ENCODE results near the gene THAP8. TPM values are rescaled to one million over a fixed set of nuclear protein-coding genes. Genes with fewer than 3 reads are reported as not detected.

THAP8 gene
- total RNA-seq, 1 donor from 2014 or later = 16.0 TPM

DNA sequence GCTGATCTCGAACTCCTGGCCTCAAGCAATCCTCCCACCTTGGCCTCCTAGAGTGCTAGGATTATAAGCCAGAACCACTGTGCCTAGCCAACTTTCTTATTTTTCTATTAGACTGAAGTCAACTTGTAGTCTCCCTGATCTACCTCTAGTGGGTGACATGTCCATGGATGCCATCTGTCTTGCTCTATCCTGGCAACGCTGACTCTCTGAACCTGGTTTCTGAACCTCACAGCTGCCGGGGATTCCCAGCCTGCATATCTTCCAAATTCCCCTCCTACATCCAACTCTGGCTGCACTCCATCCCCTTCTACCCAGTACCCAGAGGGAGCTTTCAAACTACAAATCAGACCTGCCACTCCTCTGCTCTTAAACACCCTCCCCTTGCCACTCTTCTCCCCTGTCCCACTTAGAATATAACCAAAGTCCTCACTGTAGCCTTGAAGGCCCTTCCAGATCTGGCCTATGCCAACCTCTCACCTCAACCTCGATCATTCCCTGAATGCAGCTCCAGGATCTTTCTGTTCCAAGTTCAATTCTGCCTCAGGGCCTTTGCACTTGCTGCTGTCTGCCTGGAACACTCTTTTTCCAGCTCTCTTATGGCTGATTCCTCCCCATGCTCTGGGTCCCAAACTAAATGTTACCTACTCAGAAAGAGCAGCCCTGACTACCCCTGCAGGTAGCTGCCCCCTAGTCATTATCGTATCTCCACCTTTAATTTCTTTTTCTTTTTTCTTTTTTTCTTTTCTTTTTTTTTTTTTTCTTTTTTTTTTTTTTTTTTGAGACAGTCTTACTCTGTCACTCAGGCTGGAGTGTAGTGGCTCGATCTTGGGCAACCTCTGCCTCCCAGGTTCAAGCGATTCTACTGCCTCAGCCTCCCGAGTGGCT is 23.6 kb downstream of the THAP8 start:
- DNase-seq (ENCODE audit: low read depth) = peak; percentile 76

DNA sequence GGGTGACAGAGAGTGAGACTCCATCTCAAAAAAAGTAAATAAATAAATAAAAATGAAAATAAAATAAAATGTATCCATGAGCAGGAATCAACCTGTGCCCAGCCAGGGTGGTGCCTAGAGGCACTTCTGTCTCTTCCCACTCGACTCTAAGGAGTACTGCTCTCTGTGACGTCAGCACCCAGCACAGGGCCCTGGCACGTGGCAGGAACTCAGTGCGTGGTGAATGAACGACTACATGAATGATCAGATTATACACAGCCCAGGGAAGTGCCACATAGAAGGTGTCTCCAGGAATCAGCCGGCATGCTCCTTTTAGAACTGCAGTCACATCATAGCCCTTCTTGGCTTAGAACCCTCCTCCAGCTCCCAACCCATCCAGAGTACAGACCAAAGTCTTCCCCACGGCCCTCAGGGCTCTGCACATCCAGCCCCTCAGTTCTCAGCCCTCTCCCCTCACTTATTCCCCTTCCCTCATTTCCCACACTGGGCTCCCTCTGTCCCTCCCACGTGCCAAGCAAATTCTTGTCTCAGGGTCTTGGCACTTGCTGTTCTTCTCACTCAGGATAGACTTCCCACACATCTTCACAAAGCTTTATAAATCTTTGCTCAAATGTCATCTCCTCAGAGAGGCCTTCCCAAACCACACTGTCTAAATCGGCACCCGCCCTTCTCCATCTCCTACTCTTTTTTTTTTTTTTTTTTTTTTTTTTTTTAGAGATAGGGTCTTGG is 25.6 kb downstream of the THAP8 start:
- DNase-seq (ENCODE audit: low read depth) = no peak

DNA sequence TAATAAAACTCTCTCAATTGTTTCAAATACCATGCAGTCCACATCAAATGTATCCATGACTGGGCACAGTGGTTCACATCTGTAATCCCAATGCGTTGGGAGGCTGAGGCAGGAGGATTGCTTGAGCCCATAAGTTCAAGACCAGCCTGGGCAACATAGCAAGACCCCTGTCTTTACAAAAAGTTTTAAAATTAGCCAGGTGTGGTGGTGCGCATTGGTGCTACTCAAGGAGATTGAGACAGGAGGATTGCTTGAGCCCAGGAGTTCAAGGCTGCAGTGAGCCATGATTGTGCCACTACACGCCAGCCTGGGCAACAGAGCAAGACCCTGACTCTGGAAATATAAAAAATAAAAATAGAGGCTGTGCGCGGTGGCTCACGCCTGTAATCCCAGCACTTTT is 26.4 kb downstream of the THAP8 start:
- no peak for DNase-seq (ENCODE audit: low read depth)

DNA sequence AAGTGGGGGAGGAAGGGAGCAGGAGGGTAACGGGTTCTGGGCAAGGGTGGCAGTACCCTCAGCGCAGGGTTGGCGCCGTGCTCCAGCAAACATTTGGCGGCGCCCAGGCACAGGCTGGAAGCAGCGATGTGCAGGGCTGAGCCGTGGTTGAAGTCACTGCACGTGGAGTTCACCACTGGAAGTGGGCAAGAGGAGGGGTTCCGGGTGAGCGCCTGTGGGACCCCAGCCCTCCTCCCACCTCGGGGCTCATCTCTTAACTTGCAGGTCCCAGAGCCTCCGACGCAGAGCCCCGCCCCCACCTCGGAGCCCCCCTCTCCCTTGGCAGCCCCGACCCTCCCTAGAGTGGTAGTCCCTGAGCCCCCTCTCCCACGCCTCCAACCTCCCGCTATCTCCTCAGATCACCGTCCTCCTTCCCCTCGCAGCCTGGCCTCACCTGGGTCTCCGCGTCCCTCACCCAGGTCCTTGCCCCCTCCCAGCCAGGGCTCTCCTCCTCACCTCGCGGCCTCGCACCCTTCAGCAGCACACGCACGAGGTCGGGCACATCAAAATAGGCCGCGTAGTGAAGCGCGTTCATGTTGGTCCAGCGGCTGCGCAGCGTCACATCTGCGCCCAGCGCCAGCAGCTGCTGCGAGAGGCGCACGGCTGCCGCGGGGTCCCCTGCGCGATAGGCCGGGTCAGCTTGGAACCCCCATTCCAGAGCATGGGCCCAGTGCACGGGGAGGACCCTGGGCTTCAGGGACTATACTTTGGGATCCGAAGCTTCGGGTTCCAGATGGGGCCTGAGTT is 27.8 kb downstream of the THAP8 start:
- no peak for DNase-seq (ENCODE audit: low read depth)

DNA sequence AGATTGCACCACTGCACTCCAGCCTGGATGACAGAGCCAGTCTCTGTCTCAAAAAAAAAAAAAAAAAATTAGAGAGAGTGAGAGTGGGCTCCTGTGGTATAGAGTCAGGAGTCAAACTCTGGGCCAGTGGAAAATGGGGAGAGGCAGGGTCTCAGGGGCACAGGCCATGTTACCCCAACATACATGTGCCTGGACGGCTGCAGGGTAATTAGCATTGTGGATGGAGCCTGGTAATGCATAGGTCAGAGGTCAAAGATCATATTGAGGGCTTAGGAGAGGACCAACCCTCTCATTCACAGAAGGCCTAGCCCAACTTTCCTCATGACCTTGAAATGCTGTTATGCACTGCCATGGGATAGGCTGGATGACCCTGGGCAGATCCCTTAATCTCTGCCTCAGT is 28.5 kb downstream of the THAP8 start:
- DNase-seq (ENCODE audit: low read depth) = no peak

DNA sequence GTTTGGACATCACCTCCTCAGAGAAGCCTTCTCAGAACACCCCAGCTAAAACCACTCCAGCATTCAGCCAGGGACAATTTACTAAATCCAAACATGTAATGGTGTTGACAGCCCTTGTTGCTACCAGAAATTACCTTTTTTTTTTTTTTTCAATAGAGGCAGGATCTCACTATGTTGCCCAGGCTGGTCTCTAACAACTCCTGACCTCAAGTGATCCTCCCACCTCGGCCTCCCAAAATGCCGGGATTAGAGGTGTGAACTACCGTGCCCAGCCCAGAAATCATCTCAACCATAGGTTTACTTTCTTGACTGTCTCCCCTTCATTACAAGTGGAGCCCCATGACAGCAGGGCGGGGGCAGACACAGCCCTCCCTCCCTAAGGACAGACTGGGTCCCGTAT is 30.7 kb downstream of the THAP8 start:
- no peak for DNase-seq (ENCODE audit: low read depth)

DNA sequence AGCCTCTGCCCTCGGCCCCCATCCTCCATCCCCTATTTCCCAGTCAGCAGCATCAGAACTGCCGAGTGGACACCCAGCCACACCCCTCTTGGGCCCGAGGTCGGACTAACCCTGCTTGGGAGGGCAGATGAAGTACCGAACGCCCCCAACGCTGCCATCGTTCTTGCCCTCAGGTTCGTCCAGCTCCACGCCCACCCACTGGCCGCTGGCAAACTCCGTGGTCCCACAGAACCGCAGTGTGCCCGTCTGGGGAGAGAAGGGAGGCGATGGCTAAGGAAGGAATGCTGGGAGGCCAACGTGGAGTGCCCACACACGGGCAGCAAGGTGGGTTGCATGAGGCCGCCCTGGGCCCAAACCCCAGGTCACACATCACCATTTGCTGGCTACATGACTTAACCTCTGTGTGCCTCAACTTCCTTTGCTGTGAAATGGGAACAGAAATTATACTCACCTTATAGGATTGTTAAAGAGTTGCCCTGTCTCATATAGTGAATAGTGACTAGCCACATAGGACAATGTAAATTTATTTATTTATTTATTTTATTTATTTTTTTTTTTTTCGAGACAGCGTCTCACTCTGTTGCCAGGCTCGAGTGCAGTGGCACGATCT is 34.9 kb downstream of the THAP8 start:
- no peak for DNase-seq (ENCODE audit: low read depth)

DNA sequence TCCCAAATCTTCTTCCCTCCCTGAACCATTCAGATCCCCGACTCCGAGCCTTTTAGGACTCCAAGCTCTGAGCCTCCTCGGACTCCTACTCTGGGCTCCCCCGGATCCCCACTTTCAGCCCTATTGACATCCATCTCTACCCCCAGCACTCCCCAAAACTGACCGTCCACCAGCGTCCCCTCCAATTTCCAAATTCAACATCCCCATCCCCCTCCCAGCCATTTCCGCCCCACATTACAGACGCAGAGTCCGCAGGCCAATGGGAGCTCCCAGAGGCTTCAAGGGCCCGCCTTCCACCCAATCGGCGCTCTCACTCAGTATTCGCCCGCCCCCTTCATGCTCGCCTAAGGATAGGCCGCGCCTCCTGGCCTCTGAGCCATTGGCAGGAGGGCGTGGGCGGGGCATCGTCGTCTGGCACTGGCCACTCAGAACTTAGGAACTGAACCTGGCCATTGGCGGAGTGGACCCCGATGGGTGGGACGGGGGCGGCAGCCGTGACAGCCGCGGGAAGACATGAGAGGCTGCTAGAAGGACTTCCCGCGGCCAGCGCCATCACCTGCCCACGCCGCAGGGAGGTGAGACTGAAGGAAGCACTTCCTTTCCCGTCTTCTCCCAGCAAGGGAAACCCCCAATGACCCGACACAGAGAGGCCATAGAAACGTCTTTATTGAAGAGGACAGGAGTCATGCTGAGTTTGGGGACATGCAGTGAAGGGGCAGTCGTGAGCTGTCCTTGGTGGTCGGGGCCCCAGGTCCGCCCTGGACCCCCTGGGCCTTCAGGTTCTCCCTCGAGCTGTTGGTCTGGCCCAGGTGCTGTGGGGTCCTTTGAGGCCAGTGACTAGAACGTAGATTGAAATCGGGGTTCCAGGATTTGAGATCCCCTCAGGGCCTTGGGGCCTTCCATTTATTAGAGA is 39.8 kb downstream of the THAP8 start, which contains the start of gene ALKBH6:
TSS of gene ALKBH6 (minus strand) at position 202 of the 913 bp plus-strand sequence. CDS start 816 bp downstream, outside the sequence.
- DNase-seq (ENCODE audit: low read depth) = peak; percentile 99

DNA sequence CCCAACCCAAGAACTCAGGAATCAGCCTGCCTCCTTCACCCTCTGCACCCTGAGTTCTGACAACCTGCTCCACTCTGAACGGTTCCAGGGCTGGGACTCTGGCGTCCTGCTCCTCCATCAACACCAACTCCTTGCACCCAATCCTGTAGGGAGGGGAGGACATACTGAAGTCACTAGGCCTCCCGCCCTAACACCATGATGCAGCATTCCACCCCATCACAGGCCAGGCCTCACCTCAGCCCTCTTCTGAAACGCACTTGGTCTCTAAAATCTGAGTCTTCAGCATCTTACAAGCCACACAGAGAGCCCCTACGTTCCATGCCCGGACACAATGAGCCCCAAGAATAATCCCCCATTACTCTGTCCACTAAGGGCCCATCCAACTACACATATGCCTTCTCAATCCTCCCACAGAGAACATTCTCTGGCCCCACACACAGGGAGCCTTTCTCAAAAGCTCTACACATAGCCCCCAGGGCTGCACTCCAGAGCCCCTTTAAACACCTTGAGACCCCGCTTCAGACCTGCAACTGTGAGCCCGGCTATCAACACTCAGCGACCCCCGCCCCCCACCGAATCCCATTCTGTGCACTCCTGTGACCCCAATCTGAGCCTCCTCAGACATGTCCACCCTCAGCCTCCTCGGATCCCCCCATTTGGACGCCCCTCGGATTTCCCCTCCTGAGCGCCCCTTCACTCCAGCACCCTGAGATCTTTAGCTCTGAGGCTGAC is 40.6 kb downstream of the THAP8 start:
- no peak for DNase-seq (ENCODE audit: low read depth)

DNA sequence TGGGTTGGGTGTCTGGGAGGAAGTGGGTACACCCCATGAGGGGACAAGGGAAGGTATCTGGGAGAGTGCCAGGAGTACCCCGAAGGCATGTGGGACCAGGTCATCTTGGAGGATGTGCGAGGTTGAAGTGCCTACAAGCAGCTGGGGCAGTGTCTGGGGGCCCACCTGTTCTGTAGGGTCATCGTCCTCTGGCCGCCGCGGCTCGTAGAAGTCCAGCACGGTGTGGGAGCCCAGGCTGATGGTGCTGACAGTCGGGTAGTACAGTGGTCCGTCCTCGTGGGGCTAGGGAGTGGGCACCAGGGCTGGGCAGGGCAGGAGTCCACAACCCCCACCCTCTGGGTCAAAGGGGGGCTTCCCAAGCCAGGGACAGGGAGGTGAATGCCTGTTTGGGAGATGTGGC is 43.7 kb downstream of the THAP8 start:
- DNase-seq (ENCODE audit: low read depth) = no peak

DNA sequence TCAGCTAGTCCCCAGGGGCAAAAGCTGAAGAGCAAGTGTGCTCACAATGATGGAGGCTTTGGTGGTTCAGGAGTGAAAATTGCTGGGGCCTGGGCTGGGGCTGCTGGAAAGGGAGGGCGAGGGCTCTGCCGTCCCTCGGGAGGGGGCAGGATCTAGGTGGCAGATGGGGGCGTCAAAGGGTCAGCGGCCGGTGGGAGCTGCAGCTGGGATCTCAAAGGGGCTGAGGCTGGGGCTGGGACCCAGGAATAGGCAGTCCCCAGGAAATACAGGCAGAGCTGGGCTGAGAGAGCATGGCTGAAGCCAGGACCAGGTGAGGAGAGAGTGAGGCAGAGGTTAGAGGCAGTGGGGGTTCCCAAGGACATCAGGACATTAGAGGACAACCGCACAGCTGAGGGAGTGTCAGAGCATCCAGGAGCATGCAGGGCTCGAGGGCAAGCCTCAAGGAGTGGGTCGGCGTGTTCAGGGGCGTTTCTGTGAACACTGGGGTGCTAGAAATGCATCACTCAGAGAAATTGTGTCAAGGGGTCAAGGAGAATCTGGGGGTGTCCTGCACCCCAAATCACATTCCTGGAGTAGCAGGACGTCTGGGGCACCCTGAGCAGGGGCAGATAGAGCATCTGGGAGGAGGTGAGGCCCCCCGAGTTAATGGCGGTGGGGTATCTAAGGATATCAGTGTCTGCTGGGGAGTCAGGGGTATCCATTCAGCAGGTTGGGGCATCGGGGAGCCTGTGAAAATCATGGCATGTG is 44.3 kb downstream of the THAP8 start:
- no peak for DNase-seq (ENCODE audit: low read depth)

DNA sequence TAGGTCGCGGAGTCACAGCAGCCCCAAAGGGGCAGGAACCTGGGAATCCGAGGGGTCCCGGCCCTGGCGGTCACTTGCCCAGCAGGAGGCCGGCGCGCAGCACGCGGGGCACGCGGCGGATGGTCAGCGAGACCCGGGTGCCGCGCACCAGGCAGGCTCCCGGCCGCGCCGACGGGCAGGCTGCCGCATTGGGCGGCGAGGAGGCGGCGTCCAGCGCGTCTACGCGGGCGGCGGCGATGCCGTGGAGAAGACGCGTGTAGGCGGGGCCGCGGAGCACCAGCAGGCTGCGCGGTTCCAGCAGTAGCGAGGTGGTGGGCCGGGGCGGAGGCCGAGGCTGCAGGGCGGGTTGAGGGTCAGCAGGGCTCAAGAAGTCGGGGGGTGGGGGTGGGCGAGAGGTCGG is 44.9 kb downstream of the THAP8 start:
- peak; percentile 62 for DNase-seq (ENCODE audit: low read depth)

DNA sequence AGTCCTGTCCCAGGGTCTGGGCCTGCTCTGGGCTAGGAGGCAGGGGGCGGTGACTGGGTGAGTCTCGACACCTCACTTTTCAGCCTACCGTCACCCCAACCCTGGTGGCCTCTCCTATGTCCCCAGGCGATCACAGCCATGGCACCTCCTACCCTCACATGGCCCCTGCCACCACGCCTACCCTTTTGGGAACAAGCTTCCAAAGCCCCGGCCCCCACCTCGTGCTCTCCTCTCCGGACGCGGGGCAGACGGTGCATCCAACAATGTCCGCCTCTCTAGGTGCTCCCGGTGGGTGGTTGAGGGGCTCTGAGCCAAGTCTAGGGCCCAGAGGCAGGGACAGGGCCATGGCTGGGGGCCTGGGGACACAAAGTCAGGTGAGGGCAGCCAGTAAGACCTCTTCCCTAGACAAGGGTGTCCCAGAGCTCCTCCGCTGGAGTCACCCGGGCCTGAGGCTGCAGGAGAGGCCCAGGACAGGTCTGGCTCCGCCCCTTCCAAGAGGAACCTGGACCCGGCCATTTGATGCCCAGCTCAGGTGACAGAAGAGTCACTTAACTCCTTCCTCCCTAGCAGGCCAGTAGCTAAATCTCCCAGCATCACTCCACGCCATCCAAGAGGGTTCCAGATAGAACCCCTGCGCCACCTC is 45.6 kb downstream of the THAP8 start, which contains the start of gene SYNE4:
TSS of gene SYNE4 (minus strand) at position 478 of the 643 bp plus-strand sequence. CDS start at position 346, 132 bp downstream.
- DNase-seq (ENCODE audit: low read depth) = no peak

DNA sequence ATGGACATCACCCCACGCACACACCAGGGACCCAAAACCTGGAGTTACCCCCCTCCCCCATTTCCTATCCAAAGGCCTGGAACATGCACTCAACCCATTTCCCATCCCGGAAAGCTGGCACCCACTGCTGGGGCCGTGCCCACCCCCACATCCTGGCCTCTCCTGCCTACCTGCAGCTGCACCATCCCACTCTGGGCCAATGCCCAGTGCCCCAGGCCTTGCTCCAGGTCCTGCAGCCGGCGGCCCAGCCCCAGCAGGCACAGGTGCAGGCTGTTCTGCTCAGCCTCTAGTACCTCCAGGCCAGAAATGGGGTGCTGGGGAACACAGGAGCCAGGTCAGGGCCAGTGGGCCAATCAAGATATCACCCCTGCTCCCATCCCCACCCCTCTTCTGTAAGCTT is 47.1 kb downstream of the THAP8 start:
- DNase-seq (ENCODE audit: low read depth) = no peak

DNA sequence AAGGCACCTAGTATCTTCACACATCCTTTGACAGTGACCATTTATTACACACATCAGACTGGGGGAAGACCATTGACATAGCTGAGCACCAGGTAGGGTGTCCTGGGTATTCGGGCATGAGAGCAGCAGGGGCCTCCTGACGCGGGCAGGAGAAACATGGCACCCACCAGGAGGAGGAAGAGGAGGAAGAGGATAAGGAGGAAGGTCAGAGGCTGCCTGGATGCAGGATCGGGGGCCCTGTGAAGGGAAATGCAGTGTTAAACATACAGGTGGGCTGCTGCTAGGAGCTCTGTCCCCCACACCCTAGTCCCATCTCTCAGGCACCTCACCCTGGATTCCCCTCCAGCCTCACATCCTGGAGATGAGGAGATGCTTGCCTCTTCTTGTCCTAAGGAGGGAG is 50.8 kb downstream of the THAP8 start:
- no peak for DNase-seq (ENCODE audit: low read depth)

DNA sequence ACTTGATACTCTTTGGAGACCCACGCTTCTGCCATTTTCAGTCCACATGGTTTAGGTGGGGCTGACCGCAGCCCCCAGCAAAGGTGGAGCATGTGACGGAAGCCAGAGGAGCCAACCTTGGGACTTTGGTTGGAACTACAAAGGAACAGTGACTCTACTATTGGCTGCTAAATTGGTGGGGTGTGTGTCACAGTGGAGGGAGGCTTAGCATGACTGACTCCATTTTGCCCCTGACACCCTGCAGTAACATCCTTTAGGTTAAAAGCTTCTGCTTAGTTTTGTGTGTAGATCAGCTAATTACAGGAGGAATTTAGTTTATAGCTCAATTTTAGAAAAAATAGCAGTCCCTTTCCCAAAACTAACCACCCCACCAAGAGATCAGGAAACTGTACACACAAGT is 52.5 kb downstream of the THAP8 start:
- DNase-seq (ENCODE audit: low read depth) = no peak

DNA sequence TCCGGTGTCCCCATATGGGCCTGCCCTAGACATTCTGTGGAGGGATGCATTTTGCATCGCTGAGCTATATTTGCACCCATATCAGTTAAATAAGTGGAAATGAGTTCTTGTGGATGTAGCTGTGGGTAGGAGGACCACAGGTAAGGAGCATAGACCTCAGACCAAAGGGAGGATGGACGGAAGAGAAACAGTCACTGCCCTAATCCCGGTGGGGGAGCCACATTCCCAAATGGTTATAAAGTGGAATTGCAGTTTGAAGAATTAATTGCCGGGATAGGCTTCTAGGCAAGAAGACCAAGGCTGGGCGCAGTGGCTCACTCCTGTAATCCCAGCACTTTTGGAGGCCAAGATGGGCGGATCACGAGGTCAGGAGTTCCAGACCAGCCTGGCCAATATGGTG is 57.3 kb downstream of the THAP8 start:
- no peak for DNase-seq (ENCODE audit: low read depth)
